GM23338 (cell line): ENCODE data around the gene RFX4. TPM values are rescaled to one million over a fixed set of nuclear protein-coding genes. Genes with fewer than 3 reads are reported as not detected.

Experiments used
- ATAC-seq: fragments of 200-7000 bp; cut with Tn5 transposase; 3 replicates; pipeline ENCODE4 v1.9.1; 2020
- DNase-seq: peaks from one replicate; pipeline ENCODE4 v3.0.0-alpha.2; 2015; ENCODE audit warnings: low spot score
- H2AFZ ChIP-seq: fragments of 200-600 bp; sonication (generic); 2 replicates; pipeline ENCODE4 v1.8.0; 2016; ENCODE audit warnings: antibody characterized with exemption, mild to moderate bottlenecking, moderate library complexity
- H3F3A ChIP-seq: fragments of 200-600 bp; sonication (generic); replicated peaks from 2 replicates; pipeline ENCODE4 v1.8.0; 2017; ENCODE audit warnings: antibody characterized with exemption, mixed run types, low read depth
- H3K27ac ChIP-seq: fragments of 200-600 bp; sonication (generic); 2 replicates; pipeline ENCODE4 v1.6.1; 2016; ENCODE audit warnings: low read depth
- H3K27me3 ChIP-seq: fragments of 200-600 bp; sonication (generic); 2 replicates; pipeline ENCODE4 v1.8.0; 2016; ENCODE audit warnings: mild to moderate bottlenecking, mixed run types, moderate library complexity; ENCODE audit not compliant: insufficient read depth
- H3K36me3 ChIP-seq: fragments of 200-600 bp; sonication (generic); 2 replicates; pipeline ENCODE4 v1.8.0; 2016; ENCODE audit warnings: mild to moderate bottlenecking; ENCODE audit not compliant: insufficient read depth
- H3K4me1 ChIP-seq: fragments of 200-600 bp; sonication (generic); 2 replicates; pipeline ENCODE4 v1.8.0; 2016; ENCODE audit warnings: mild to moderate bottlenecking, moderate library complexity; ENCODE audit not compliant: insufficient read depth
- H3K4me2 ChIP-seq: fragments of 200-600 bp; sonication (generic); 2 replicates; pipeline ENCODE4 v1.7.1; 2017; ENCODE audit warnings: mixed run types
- H3K4me3 ChIP-seq: fragments of 200-600 bp; sonication (generic); 2 replicates; pipeline ENCODE4 v1.6.1; 2016; ENCODE audit warnings: mixed run types
- H3K79me2 ChIP-seq: fragments of 200-600 bp; sonication (generic); replicated peaks from 2 replicates; pipeline ENCODE4 v1.8.0; 2017; ENCODE audit warnings: mild to moderate bottlenecking; ENCODE audit not compliant: insufficient read depth
- H3K9me2 ChIP-seq: fragments of 200-600 bp; sonication (generic); 2 replicates; pipeline ENCODE4 v1.8.0; 2017; ENCODE audit not compliant: insufficient read depth
- H4K20me1 ChIP-seq: fragments of 200-600 bp; sonication (generic); replicated peaks from 2 replicates; pipeline ENCODE4 v1.8.0; 2017; ENCODE audit warnings: mild to moderate bottlenecking; ENCODE audit not compliant: insufficient read depth
- H3K27ac Mint-ChIP-seq: 2 replicates; pipeline ENCODE4 v1.8.0; 2020; ENCODE audit warnings: inconsistent platforms, mild to moderate bottlenecking, moderate library complexity, mixed read lengths
- H3K27me3 Mint-ChIP-seq: 3 replicates; pipeline ENCODE4 v1.8.0; 2022; ENCODE audit warnings: low read depth, mild to moderate bottlenecking, moderate library complexity, mixed read lengths, inconsistent platforms; ENCODE audit not compliant: insufficient read depth, poor library complexity
- H3K36me3 Mint-ChIP-seq: 3 replicates; pipeline ENCODE4 v1.8.0; 2021; ENCODE audit warnings: low read depth, mild to moderate bottlenecking, inconsistent platforms, moderate library complexity, mixed read lengths
- H3K4me1 Mint-ChIP-seq: 3 replicates; pipeline ENCODE4 v1.8.0; 2020; ENCODE audit warnings: mild to moderate bottlenecking, inconsistent platforms, mixed read lengths
- H3K4me3 Mint-ChIP-seq: 3 replicates; pipeline ENCODE4 v1.8.0; 2021; ENCODE audit warnings: moderate library complexity, mild to moderate bottlenecking, inconsistent platforms, mixed read lengths
- H3K9me3 Mint-ChIP-seq: 3 replicates; pipeline ENCODE4 v1.8.0; 2020; ENCODE audit warnings: moderate library complexity, mild to moderate bottlenecking, inconsistent platforms, mixed read lengths
- CREB1 ChIP-seq: fragments of 250-450 bp; sonication (Bioruptor Pico); IDR thresholded peaks from 2 replicates; pipeline ENCODE4 v1.5.0; 2020; ENCODE audit warnings: low read depth, mild to moderate bottlenecking, moderate library complexity
- EZH2phosphoT487 ChIP-seq: fragments of 200-600 bp; sonication (generic); IDR thresholded peaks from one replicate; pipeline ENCODE4 v1.8.1; 2018; ENCODE audit warnings: antibody characterized with exemption; ENCODE audit not compliant: unreplicated experiment
- JUNB ChIP-seq: IDR thresholded peaks from one replicate; pipeline ENCODE4 v1.6.1; 2016; ENCODE audit warnings: antibody characterized with exemption; ENCODE audit not compliant: unreplicated experiment
- POLR2AphosphoS5 ChIP-seq: IDR thresholded peaks from 2 replicates; pipeline ENCODE4 v1.6.1; 2016; ENCODE audit warnings: antibody characterized with exemption, low read depth
- REST ChIP-seq: IDR thresholded peaks from one replicate; pipeline ENCODE4 v1.6.1; 2018; ENCODE audit warnings: antibody characterized with exemption; ENCODE audit not compliant: unreplicated experiment
- STAT1 ChIP-seq: IDR thresholded peaks from one replicate; pipeline ENCODE4 v1.6.1; 2016; ENCODE audit warnings: antibody characterized with exemption; ENCODE audit not compliant: unreplicated experiment
- ZNF114 ChIP-seq: fragments of 250-450 bp; sonication (Bioruptor Pico); IDR thresholded peaks from 2 replicates; pipeline ENCODE4 v1.5.0; 2020; ENCODE audit warnings: mild to moderate bottlenecking, moderate library complexity
- ZNF331 ChIP-seq: fragments of 250-450 bp; sonication (Bioruptor Pico); IDR thresholded peaks from 2 replicates; pipeline ENCODE4 v1.5.0; 2020; ENCODE audit warnings: low read depth, mild to moderate bottlenecking, moderate library complexity
- polyA plus RNA-seq: library from polyadenylated mRNA; unstranded; fragments of >200 nt; fragmentation: Nextera tagmentation; extraction: Ambion mirVana; gene quantifications from 2 replicates; pipeline ENCODE4 v1.2.1, GENCODE V29; 2016
- total RNA-seq: library from RNA; depleted of rRNA; stranded (reverse); fragments of >200 nt; shearing (Covaris generic); gene quantifications from 2 replicates; pipeline ENCODE4 v1.2.3, GENCODE V29; 2014
- TF ChIP-seq, protein P1 (sequence below): IDR thresholded peaks from 2 replicates; pipeline ENCODE4 v1.6.1; 2016; ENCODE audit warnings: antibody characterized with exemption
- TF ChIP-seq, protein P2 (sequence below), 2 experiments: fragments of 200-600 bp in 1 of 2; sonication (generic) in 1 of 2; conservative IDR thresholded peaks; 2 replicates each; pipeline versions ENCODE4 v1.5.1 to v1.6.1; 2016 to 2017; ENCODE audit warnings: antibody characterized with exemption in 2 of 2, low read depth in 2 of 2, mild to moderate bottlenecking in 2 of 2, moderate library complexity in 1 of 2
- TF ChIP-seq, protein P3 (sequence below): fragments of 250-450 bp; sonication (Bioruptor Pico); IDR thresholded peaks from 2 replicates; pipeline ENCODE4 v1.5.0; 2020; ENCODE audit warnings: mild to moderate bottlenecking, moderate library complexity

The RFX4 gene
- total and polyA plus RNA-seq, 2 experiments from 2014 or later: 0.23 TPM; not detected in 1

- no peak for ATAC-seq
- Mint-ChIP-seq H3K27ac (no peak overlapping the region), H3K4me1 (peaks cover 4% of the 10 kb centered on the region; the same call in 2 of the 3 replicates)
These were observed 43.2 kb downstream of the RFX4 start for GRCh38 chr12:106625976-106626375.

More at GRCh38 chr12:106625976-106626375, 43.2 kb downstream of the RFX4 start:
- no peaks in the 10 kb centered on the region for H4K20me1 ChIP-seq
- no peaks in the 10 kb centered on the region for H3K36me3 ChIP-seq
- peaks cover 6% of the 10 kb centered on the region; the same call in 1 of the 3 replicates for H3K36me3 Mint-ChIP-seq
- DNase-seq: no peak
- H3K9me3 Mint-ChIP-seq: peaks cover 9% of the 10 kb centered on the region; the same call in 2 of the 3 replicates
- no peaks in the 10 kb centered on the region for H3F3A ChIP-seq
- H3K27ac ChIP-seq: no peak overlapping the region
- H3K4me3 Mint-ChIP-seq: no peak overlapping the region
- H3K27me3 Mint-ChIP-seq: no peaks in the 10 kb centered on the region
- no peak overlapping the region for H3K4me2 ChIP-seq
- peaks cover 5% of the 10 kb centered on the region; the same call in 1 of the 2 replicates for H3K9me2 ChIP-seq
- TF ChIP-seq, protein P1, sequence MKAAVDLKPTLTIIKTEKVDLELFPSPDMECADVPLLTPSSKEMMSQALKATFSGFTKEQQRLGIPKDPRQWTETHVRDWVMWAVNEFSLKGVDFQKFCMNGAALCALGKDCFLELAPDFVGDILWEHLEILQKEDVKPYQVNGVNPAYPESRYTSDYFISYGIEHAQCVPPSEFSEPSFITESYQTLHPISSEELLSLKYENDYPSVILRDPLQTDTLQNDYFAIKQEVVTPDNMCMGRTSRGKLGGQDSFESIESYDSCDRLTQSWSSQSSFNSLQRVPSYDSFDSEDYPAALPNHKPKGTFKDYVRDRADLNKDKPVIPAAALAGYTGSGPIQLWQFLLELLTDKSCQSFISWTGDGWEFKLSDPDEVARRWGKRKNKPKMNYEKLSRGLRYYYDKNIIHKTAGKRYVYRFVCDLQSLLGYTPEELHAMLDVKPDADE: no peak
- TF ChIP-seq ZNF114 (CRISPR knock-in tag) (no peak), EZH2phosphoT487 (no peak), CREB1 (no peak), POLR2AphosphoS5 (no peak), JUNB (no peak), ZNF331 (CRISPR knock-in tag) (no peak), REST (no peak), STAT1 (no peak)
- TF ChIP-seq, protein P2, sequence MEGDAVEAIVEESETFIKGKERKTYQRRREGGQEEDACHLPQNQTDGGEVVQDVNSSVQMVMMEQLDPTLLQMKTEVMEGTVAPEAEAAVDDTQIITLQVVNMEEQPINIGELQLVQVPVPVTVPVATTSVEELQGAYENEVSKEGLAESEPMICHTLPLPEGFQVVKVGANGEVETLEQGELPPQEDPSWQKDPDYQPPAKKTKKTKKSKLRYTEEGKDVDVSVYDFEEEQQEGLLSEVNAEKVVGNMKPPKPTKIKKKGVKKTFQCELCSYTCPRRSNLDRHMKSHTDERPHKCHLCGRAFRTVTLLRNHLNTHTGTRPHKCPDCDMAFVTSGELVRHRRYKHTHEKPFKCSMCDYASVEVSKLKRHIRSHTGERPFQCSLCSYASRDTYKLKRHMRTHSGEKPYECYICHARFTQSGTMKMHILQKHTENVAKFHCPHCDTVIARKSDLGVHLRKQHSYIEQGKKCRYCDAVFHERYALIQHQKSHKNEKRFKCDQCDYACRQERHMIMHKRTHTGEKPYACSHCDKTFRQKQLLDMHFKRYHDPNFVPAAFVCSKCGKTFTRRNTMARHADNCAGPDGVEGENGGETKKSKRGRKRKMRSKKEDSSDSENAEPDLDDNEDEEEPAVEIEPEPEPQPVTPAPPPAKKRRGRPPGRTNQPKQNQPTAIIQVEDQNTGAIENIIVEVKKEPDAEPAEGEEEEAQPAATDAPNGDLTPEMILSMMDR (conservative IDR thresholded peaks at IDR 0.05; ENCODE audit: low read depth in 2 of 2): no peak
- TF ChIP-seq, protein P3, sequence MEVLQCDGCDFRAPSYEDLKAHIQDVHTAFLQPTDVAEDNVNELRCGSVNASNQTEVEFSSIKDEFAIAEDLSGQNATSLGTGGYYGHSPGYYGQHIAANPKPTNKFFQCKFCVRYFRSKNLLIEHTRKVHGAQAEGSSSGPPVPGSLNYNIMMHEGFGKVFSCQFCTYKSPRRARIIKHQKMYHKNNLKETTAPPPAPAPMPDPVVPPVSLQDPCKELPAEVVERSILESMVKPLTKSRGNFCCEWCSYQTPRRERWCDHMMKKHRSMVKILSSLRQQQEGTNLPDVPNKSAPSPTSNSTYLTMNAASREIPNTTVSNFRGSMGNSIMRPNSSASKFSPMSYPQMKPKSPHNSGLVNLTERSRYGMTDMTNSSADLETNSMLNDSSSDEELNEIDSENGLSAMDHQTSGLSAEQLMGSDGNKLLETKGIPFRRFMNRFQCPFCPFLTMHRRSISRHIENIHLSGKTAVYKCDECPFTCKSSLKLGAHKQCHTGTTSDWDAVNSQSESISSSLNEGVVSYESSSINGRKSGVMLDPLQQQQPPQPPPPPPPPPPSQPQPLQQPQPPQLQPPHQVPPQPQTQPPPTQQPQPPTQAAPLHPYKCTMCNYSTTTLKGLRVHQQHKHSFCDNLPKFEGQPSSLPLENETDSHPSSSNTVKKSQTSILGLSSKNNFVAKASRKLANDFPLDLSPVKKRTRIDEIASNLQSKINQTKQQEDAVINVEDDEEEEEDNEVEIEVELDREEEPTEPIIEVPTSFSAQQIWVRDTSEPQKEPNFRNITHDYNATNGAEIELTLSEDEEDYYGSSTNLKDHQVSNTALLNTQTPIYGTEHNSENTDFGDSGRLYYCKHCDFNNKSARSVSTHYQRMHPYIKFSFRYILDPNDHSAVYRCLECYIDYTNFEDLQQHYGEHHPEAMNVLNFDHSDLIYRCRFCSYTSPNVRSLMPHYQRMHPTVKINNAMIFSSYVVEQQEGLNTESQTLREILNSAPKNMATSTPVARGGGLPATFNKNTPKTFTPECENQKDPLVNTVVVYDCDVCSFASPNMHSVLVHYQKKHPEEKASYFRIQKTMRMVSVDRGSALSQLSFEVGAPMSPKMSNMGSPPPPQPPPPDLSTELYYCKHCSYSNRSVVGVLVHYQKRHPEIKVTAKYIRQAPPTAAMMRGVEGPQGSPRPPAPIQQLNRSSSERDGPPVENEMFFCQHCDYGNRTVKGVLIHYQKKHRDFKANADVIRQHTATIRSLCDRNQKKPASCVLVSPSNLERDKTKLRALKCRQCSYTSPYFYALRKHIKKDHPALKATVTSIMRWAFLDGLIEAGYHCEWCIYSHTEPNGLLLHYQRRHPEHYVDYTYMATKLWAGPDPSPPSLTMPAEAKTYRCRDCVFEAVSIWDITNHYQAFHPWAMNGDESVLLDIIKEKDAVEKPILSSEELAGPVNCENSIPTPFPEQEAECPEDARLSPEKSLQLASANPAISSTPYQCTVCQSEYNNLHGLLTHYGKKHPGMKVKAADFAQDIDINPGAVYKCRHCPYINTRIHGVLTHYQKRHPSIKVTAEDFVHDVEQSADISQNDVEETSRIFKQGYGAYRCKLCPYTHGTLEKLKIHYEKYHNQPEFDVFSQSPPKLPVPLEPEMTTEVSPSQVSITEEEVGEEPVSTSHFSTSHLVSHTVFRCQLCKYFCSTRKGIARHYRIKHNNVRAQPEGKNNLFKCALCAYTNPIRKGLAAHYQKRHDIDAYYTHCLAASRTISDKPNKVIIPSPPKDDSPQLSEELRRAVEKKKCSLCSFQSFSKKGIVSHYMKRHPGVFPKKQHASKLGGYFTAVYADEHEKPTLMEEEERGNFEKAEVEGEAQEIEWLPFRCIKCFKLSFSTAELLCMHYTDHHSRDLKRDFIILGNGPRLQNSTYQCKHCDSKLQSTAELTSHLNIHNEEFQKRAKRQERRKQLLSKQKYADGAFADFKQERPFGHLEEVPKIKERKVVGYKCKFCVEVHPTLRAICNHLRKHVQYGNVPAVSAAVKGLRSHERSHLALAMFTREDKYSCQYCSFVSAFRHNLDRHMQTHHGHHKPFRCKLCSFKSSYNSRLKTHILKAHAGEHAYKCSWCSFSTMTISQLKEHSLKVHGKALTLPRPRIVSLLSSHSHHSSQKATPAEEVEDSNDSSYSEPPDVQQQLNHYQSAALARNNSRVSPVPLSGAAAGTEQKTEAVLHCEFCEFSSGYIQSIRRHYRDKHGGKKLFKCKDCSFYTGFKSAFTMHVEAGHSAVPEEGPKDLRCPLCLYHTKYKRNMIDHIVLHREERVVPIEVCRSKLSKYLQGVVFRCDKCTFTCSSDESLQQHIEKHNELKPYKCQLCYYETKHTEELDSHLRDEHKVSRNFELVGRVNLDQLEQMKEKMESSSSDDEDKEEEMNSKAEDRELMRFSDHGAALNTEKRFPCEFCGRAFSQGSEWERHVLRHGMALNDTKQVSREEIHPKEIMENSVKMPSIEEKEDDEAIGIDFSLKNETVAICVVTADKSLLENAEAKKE: no peak
- no peak overlapping the region for H2AFZ ChIP-seq
- no peaks in the 10 kb centered on the region for H3K79me2 ChIP-seq
- H3K27me3 ChIP-seq: no peaks in the 10 kb centered on the region
- no peaks in the 10 kb centered on the region for H3K4me1 ChIP-seq
- H3K4me3 ChIP-seq: no peak overlapping the region
